Gastrocnemius medialis (tissue), 4 donors: ENCODE results near the gene ALDH3B1.

ENCODE experiments used
- CTCF ChIP-seq, 5 experiments: fragments of 450-650 bp in 3 of 5; fragments of 200-600 bp in 2 of 5; sonication (generic) in 2 of 5; IDR thresholded peaks in 4 of 5; conservative IDR thresholded peaks in 1 of 5; 1 replicate in 4 of 5; 2 replicates in 1 of 5; pipeline ENCODE4 v1.5.1; 2016 to 2019; ENCODE audit warnings: antibody characterized with exemption in 5 of 5, mild to moderate bottlenecking in 3 of 5, moderate library complexity in 3 of 5
- POLR2A ChIP-seq, 2 donors: fragments of 450-650 bp; IDR thresholded peaks; one replicate each; pipeline ENCODE4 v1.6.1; 2017; ENCODE audit warnings: antibody characterized with exemption in 2 of 2, mild to moderate bottlenecking in 2 of 2, moderate library complexity in 2 of 2

GRCh38 chr11:68010090-68011041 is at the start of gene ALDH3B1:
- no peak for TF ChIP-seq CTCF (IDR thresholded peaks at IDR 0.05 in 4 of 5, conservative IDR thresholded peaks at IDR 0.05 in 1 of 5)
- peak in 1 of 2 donors; percentile 49 for TF ChIP-seq POLR2A (IDR thresholded peaks at IDR 0.05)
